HUES48 (cell line): ENCODE results near the gene RXRB.

Experiments
- H3K27ac ChIP-seq: one replicate; pipeline ENCODE4 v1.7.0; 2013; ENCODE audit warnings: low read depth, low read length, inconsistent platforms
- H3K27me3 ChIP-seq: 2 replicates; pipeline ENCODE4 v1.6.1; 2013; ENCODE audit warnings: mild to moderate bottlenecking, low read length; ENCODE audit not compliant: control insufficient read depth, insufficient read depth
- H3K36me3 ChIP-seq: 2 replicates; pipeline ENCODE4 v1.6.1; 2013; ENCODE audit warnings: low read length; ENCODE audit not compliant: control insufficient read depth, insufficient read depth
- H3K4me1 ChIP-seq: 2 replicates; pipeline ENCODE4 v1.6.1; 2013; ENCODE audit warnings: mild to moderate bottlenecking, low read length; ENCODE audit not compliant: control insufficient read depth, insufficient read depth
- H3K4me3 ChIP-seq: 2 replicates; pipeline ENCODE4 v1.5.1; 2013; ENCODE audit warnings: mild to moderate bottlenecking, low read depth, low read length
- H3K9ac ChIP-seq: 2 replicates; pipeline ENCODE4 v1.6.1; 2013; ENCODE audit warnings: mild to moderate bottlenecking, low read depth, low read length, moderate library complexity
- H3K9me3 ChIP-seq: 2 replicates; pipeline ENCODE4 v1.6.1; 2013; ENCODE audit warnings: low read length; ENCODE audit not compliant: control insufficient read depth, insufficient read depth

RXRB gene

DNA sequence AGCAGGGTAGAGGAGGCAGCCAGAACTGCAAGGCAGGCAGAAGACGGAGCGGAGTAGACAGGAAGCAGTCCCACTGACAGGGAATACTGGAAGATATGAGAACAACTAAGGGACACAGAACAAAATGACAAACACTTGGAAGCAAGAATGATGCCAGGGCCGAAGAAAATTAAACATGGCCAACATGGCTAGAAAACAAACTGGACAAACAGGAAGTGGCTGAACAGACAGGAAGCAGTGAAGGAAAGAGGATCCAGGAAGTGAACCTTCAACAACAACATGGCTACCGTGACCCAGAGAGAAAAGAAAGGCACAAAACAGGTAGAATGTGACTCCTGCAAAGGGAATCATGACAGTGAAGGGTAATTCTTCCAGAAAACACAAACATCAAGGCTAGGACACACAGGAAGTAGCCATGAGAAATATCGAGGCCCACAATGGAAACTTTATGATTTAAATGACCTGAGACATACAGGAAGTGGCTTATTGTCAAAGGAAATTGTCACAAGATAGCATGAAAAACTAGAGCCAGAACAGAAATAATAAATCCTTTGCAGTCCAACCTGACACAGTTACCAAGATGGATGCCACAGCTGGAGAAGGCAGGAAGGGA is 17.3 kb downstream of the RXRB start:
- Histone ChIP-seq H3K9ac (no peak overlapping the region), H3K4me3 (no peak overlapping the region)

DNA sequence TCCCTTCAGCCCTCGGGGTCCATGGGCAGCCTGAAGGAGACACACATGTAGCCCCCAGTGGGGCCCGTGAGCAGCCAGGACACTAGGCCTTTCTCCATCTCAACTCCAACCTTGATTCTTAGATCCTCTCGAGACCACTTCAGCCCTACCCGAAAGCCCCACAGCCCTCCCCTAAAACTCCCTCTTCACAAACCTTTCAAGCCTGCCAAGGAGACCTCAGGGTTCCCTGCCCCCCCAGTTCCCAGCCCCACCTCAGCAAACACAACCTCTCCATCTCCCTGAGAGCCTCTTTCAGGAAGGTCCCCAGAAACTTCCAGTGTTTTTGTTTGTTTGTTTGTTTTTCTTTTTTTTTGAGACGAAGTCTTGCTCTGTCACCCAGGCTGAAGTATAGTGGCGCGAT is 19.3 kb downstream of the RXRB start:
- Histone ChIP-seq H3K4me1 (no peaks in the 10 kb centered on the region), H3K9ac (no peak overlapping the region), H3K27ac (no peak overlapping the region)

More for the DNA sequence above, 17.3 kb downstream of the RXRB start:
- H3K4me1 ChIP-seq: no peaks in the 10 kb centered on the region
- no peaks in the 10 kb centered on the region for H3K36me3 ChIP-seq
- H3K27me3 ChIP-seq: no peaks in the 10 kb centered on the region
- no peak overlapping the region for H3K27ac ChIP-seq
- H3K9me3 ChIP-seq: no peaks in the 10 kb centered on the region

DNA sequence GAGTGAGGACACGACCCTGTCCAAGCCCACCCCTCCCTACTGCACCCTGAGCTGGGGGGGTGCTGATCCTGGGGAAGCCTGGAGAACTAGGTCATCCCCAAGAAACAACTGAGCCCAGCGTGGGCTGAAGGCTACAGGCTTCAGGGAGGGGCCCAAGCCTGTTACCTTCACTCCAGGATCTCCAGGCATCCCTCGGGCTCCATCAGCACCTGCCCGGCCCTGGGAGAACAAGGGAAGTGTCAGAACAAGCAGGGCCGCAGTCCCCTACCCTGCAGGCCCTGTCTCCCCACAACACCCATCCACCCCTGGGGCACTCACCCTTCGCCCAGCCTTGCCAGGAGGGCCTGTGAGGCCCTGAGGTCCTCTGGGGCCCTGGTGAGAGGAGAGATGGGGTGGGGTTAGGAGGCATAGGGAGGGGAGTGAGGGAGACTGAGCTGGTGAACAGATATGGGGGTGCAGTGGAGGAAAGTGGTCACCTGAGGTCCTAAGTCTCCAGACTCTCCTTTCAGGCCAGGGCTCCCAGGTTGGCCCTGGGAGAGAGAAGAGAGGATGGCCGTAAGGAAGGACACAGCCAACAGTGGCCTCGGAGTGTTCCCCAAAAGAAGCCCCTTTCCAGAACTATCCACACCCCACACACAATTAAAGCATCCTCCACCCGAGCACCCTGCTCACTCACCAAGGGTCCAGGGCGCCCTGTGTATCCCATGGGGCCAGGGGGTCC is 21.6 kb downstream of the RXRB start:
- Histone ChIP-seq H3K9ac (no peak overlapping the region), H3K4me1 (no peaks in the 10 kb centered on the region), H3K27me3 (no peaks in the 10 kb centered on the region), H3K4me3 (no peak overlapping the region), H3K27ac (no peak overlapping the region), H3K9me3 (no peaks in the 10 kb centered on the region), H3K36me3 (no peaks in the 10 kb centered on the region)

More for the DNA sequence above, 19.3 kb downstream of the RXRB start:
- Histone ChIP-seq H3K27me3 (no peaks in the 10 kb centered on the region), H3K36me3 (no peaks in the 10 kb centered on the region), H3K9me3 (no peaks in the 10 kb centered on the region), H3K4me3 (no peak overlapping the region)

DNA sequence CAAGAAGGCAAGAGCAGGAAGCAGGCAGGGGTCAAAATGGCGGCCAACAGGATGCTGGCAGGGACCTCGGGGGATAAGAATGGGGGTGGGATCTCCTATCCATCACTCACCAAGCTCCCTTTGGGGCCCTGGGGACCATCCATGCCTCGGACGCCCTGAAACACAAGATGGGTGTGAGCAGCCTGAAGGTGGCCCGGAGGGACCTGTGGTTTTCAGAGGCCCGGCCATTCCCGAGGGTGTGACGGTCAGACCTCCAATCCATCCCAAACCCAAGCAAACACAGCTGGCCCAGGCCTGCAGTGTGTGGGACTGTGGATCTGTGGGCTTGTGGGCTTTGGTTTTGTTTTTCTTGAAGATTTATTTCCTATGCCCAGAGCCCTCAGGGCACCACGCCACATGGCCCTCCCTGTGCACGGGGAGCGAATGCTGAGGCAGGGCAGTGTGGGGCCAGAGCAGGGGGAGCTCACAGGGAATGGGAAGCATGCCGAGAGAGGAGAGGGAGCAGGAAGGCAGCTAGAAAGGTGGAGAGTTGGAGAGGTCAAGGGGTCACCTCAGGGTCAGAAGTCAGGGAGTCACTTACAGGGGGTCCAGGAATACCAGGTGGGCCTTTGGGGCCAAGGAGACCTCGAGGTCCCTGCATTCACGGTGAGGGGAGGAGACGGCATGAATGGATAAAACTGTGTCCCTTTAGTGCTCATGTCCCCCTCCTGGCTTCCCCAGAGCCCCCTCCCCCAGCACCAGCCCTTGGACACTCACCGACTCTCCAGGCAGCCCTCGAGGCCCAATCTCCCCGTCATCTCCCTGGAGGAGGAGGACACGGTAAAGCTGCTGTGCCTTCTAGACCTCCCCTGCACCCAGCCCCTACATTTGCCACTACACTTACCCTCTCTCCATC is 22.7 kb downstream of the RXRB start:
- Histone ChIP-seq H3K9me3 (no peaks in the 10 kb centered on the region), H3K4me3 (no peak overlapping the region), H3K9ac (no peak overlapping the region), H3K27ac (no peak overlapping the region), H3K27me3 (no peaks in the 10 kb centered on the region), H3K4me1 (peaks cover 2% of the 10 kb centered on the region; the same call in 1 of the 2 replicates), H3K36me3 (no peaks in the 10 kb centered on the region)

DNA sequence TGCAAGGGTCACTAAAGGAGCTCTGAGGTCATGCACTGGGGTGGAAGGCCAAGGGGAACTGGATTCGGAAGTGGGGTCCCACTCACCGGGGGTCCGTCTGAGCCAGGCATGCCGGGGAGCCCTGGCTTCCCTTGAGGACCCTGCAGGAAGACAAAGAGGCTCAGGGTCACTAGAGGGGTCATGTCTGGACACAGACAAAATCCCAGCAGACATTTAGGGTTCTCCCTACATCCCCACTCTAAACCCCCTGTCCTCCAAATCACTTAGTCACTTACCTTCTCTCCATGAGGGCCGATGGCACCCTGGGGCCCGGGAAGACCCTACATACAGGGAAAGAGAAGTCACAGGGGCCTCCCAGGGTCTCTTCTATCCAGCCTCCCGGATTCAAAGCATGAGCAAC is 23.6 kb downstream of the RXRB start:
- Histone ChIP-seq H3K4me1 (peaks cover 6% of the 10 kb centered on the region; the same call in 1 of the 2 replicates), H3K36me3 (no peaks in the 10 kb centered on the region), H3K27ac (no peak overlapping the region), H3K27me3 (no peaks in the 10 kb centered on the region), H3K9me3 (no peaks in the 10 kb centered on the region), H3K4me3 (no peak overlapping the region), H3K9ac (no peak overlapping the region)

DNA sequence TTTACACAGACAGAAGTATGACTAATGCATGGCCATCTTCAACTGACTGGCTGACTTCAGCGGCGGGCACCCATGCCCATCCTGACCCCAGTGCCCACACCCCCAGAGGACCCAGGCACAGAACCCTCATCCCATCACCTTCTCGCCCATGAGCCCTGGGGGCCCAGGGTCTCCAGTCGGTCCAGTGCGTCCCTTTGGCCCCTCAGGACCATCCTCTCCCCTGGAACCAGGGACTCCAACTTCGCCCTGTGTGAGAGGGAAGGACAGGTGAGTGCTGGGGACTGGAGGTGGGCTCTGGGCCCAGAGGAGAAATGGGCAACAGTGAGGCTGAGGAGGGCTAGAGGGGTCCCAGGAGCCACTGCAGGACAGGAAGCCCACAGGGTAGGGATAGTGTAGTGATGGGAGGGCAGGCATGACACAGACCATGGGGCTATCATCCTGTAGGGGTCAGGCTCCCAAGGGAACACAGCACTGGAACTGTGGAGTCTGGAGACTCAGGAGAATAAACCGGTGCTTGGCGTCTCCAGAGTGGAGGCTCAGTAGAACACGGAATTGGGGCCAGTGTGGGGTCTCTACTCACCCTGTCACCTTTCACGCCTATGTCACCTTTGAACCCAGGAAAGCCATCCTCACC is 24.9 kb downstream of the RXRB start:
- no peaks in the 10 kb centered on the region for H3K36me3 ChIP-seq
- peaks cover 6% of the 10 kb centered on the region; the same call in 1 of the 2 replicates for H3K4me1 ChIP-seq
- H3K9me3 ChIP-seq: no peaks in the 10 kb centered on the region
- H3K4me3 ChIP-seq: no peak overlapping the region
- H3K27me3 ChIP-seq: no peaks in the 10 kb centered on the region
- H3K27ac ChIP-seq: no peak overlapping the region
- no peak overlapping the region for H3K9ac ChIP-seq

DNA sequence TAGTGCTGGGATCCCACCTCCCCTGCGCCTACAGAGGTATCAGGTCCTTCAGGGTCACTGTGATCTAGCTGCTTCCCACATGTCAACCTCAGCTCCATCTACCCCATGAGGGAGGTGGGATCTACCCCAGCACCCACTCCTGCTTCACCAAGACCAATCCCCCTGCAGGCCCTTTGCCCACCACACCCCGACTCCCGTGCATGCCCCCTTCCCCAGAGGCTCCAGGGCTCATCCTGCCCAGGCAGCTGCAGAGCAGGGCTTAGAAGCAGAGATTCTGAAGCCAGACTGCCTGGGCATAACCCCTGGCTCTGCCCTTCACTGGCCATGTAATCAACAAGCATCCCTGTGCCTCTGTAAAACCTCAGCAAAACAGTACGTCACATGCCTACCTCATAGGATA is 25.7 kb downstream of the RXRB start:
- no peaks in the 10 kb centered on the region for H3K27me3 ChIP-seq
- H3K4me3 ChIP-seq: no peak overlapping the region
- H3K9me3 ChIP-seq: no peaks in the 10 kb centered on the region
- peaks cover 6% of the 10 kb centered on the region; the same call in 1 of the 2 replicates for H3K4me1 ChIP-seq
- no peaks in the 10 kb centered on the region for H3K36me3 ChIP-seq
- no peak overlapping the region for H3K9ac ChIP-seq
- H3K27ac ChIP-seq: no peak overlapping the region

DNA sequence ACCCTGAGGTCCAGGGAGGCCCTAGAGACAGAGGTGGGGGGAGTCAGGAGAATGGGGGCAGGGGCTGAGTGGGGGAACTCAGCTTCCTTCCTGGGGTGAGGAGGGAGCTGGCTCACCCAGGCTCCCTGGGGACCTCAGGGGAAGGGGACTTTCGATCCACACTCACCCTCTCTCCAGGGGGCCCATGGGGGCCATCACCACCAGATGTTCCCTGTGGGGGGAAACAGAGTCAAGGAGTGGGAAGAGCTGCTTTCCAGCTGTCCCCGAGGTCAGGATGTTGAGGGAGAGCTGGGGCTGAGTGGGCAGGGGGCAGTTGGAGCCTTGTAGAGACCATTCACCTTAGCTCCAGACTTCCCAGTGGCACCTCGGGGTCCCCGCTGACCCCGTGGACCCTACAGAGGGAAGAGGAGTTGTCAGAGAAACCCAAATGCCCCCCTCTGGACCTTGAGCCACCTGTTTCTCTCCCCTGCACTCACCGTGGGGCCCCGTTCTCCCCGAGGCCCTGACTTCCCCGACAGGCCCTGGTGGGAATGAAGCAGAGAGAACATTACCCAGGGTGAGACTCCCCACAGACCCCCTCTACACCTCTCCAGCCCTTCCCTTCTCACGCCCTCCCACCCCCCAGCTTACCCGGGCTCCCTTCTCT is 26.8 kb downstream of the RXRB start:
- Histone ChIP-seq H3K36me3 (no peaks in the 10 kb centered on the region), H3K9me3 (no peaks in the 10 kb centered on the region), H3K27ac (no peak overlapping the region), H3K4me1 (peaks cover 6% of the 10 kb centered on the region; the same call in 1 of the 2 replicates), H3K27me3 (no peaks in the 10 kb centered on the region), H3K9ac (no peak overlapping the region), H3K4me3 (no peak overlapping the region)

DNA sequence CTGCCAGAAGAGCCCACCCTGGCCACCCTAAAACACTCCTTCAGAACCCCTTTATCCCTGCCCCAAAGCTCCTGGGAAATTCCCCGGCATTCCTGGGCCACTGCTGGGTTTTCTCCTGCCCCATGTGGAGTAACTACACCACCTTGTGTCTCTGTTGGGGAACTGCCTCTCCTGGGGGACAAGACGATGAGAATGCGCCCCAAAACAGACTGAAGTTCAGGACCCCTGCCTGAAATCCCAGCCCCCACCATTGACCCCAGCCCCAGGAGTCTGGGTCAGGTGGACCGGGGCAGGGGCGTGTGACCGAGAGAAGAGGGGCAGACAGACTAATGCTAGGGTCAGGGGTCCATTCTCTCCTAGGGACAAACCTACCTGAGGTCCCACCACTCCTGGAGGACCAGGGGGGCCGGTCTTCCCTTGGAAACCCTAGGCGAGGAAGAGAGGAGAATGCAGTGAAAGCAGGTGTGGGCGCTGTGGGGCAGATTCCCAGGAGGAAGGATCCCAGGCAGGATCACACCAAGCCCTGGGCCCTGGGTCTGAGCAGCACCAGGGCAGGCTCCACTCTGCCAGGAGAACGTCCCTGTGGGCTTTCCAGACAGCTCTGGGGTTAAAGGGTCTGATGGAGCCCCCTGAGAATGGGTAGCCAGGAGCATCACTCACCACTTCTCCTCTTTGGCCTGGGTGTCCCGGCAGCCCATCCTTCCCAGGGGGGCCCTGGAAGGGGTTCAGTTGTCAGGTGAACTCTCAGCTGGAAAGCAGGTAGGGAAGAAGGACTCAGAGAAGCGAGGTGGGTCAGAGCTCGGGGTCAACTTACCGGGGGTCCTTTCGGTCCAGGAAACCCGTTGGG is 27.6 kb downstream of the RXRB start:
- no peak overlapping the region for H3K4me3 ChIP-seq
- no peaks in the 10 kb centered on the region for H3K9me3 ChIP-seq
- no peaks in the 10 kb centered on the region for H3K36me3 ChIP-seq
- H3K27me3 ChIP-seq: no peaks in the 10 kb centered on the region
- H3K27ac ChIP-seq: no peak overlapping the region
- H3K9ac ChIP-seq: no peak overlapping the region
- peaks cover 6% of the 10 kb centered on the region; the same call in 1 of the 2 replicates for H3K4me1 ChIP-seq
